GM19324 (cell line): Measurements from ENCODE around the gene NOL12.
"Not testable (repeated sequence)": the region's sequence is repeated elsewhere in the genome, so short reads cannot be mapped to it uniquely, and the experiment has no call there.

ENCODE experiments used
- ATAC-seq: cut with Tn5 transposase; IDR thresholded peaks from one replicate; pipeline ENCODE4 v1.9.1; 2021; ENCODE audit warnings: mild to moderate bottlenecking, moderate library complexity; ENCODE audit not compliant: unreplicated experiment, low FRiP score

The NOL12 gene

DNA sequence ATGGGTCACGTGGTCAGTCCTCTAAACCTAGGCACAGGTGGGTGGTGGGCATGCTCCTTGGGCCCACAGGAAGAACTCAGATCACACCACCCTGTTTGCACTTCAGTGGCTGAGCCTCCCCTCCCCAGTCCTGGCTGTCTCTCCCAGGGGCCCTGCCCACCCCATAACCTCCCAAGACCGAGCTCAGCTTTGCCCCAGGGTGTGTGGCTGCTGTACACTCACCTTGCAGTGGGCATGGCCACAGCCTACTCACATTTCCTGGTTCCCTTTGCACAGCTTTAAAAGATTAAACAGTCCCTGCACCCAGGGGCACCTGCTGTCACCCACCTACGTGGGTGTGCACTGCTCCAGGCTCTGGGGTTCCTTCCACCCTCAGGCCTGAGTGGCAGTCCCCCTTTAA lies 24.5 kb downstream of the NOL12 start:
- ATAC-seq: no peak

DNA sequence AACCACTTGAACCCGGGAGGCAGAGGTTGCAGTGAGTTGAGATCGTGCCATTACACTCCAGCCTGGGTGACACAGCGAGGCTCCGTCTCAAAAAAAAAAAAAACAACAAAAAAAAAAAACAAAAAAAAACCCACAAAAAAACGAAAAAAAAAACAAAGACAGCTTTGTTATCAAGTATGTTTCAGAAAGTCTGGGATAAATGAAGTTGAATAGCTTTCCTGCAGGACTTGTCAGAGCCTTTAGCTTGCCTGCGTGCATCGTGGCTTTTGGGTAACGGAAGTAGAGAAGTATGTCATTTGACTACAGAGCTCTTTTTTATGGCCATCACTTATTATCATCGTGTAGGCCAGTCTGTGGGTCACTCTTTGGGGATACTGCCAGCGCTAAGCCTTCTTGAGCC lies 25.3 kb downstream of the NOL12 start:
- ATAC-seq: no peak

DNA sequence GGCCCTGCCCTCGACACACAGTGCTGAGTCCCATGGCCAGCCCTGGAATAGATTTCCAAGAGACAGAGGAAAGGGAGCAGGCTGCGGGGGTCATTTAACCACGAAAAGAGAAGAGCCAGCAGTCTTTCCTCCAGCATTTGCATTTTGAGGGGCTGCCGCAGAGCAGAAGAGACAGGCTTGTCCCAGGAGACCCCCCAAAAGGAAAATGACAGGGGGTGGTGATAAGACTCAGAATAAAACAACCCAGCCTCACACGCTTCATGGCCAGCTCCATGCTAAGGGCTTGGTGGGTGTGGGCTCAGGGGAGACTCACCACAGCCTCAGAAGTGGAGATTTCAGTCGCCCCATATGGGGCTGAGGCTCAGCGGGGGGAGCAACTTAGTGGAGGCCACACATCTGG lies 27.6 kb downstream of the NOL12 start:
- no peak for ATAC-seq

DNA sequence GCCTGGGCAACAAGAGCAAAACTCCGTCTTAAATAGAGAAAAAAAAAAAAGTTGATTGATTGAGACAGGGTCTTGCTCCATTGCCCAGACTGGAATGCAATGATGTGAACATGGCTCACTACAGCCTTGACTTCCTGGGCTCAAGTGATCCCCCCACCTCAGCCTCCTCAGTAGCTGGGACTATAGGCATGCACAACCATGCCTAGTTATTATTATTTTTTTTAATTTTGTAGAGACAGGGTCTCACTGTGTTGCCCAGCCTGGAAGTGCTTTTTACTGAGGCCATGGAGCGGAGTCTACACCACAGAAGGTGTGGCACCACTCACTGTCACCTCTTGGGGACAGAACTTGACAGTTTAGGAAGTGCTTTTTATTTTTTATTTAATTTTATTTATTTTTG lies 28.5 kb downstream of the NOL12 start:
- ATAC-seq: no peak

DNA sequence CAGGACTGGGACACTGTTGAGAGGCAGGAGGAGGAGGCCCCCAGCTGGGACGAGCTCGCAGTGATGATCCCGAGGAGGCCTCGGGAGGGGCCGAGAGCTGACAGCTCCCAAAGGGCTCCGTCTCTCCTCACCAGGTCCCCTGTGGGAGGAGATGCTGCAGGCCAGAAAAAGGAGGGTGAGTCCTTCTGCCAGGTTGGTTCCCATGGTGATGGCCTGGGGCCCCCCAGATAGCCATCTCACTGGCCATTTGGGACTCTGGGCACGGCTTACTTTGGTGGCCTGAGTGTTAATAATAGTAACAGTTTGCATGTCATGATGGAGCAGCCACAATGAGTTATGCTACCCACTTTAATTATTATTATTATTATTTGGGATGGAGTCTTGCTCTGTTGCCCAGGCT lies 29.6 kb downstream of the NOL12 start:
- ATAC-seq: no peak

DNA sequence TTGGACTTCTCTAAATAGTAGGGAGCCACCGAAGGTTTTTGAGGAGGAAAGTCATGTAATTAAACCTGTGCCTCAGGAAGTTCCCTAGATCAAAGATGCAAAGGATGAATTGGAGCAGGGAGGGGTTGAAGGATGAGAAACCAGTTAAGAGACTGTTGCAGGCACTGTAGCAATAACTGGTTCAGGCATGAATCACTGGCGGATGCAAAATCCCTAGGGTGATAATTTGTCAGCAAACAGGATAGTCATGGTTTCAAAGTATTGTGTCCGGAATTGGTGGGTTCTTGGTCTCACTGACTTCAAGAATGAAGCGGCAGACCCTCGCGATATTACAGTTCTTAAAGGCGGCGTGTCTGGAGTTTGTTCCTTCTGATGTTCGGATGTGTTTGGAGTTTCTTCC lies 30.6 kb downstream of the NOL12 start:
- ATAC-seq: no peak

DNA sequence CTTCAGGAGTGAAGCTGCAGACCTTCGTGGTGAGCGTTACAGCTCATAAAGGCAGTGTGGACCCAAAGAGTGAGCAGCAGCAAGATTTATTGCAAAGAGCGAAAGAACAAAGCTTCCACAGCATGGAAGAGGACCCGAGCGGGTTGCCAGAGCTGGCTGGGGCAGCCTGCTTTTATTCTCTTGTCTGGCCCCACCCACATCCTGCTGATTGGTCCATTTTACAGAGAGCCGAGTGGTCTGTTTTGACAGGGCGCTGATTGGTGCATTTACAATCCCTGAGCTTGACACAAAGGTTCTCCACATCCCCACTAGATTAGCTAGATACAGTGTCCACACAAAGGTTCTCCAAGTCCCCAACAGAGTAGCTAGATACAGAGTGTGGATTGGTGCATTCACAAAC lies 31.1 kb downstream of the NOL12 start:
- ATAC-seq: not testable (repeated sequence)

DNA sequence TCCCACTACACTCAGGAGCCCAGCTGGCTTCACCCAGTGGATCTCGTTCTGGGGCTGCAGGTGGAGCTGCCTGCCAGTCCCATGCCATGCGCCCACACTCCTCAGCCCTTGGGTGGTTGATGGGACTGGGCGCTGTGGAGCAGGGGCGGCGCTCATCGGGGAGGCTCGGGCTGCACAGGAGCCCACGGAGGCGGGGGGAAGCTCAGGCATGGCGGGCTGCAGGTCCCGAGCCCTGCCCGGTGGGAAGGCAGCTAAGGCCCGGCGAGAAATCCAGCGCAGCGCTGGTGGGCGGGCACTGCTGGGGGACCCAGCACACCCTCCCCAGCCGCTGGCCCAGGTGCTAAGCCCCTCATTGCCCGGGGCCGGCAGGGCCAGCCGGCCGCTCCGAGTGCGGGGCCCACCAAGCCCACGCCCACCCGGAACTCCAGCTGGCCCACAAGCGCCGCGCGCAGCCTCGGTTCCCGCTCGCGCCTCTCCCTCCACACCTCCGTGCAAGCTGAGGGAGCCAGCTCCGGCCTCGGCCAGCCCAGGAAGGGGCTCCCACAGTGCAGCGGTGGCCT lies 31.7 kb downstream of the NOL12 start:
- ATAC-seq: not testable (repeated sequence)

DNA sequence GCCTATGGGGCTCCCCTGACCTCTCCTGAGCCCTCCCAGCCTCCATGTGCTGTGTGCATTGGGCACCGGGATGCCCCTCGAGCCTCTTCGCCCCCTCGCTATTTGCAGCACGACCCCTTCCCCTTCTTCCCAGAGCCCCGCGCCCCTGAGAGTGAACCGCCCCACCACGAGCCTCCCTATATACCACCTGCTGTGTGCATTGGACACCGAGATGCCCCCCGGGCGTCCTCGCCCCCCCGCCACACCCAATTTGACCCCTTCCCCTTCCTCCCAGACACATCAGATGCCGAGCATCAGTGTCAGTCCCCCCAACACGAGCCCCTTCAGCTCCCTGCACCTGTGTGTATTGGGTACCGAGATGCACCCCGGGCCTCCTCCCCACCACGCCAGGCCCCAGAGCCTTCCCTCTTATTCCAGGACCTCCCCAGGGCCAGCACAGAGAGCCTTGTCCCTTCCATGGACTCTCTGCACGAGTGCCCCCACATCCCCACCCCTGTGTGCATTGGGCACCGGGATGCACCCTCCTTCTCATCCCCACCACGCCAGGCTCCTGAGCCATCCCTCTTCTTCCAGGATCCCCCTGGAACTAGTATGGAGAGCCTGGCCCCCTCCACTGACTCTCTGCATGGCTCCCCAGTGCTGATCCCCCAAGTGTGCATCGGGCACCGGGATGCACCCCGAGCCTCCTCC lies 39.6 kb downstream of the NOL12 start:
- ATAC-seq: no peak

DNA sequence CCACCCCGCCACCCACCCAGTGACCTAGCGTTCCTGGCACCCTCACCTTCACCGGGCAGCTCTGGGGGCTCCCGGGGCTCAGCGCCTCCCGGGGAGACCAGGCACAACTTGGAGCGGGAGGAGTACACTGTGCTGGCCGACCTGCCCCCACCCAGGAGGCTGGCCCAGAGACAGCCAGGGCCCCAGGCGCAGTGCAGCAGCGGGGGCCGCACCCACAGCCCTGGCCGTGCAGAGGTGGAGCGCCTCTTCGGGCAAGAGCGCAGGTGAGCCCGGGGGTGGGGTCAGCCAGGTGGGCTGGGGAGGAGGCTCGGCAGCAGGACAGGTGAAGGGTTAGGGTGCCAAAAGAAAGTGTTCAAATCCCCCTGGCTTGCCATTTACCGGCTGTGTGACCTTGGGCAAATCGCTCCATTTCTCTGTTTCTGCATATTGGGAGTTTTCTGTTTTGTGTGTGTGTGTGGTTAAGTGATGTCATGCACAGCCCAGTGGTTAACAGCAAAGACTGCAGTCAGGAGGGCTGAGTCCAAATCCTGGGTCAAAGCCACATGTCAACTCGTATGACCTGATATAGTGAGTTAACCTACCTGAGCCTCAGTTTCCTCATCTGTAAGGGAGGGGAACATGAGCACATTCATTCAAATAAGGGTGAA lies 40.2 kb downstream of the NOL12 start:
- ATAC-seq: no peak

DNA sequence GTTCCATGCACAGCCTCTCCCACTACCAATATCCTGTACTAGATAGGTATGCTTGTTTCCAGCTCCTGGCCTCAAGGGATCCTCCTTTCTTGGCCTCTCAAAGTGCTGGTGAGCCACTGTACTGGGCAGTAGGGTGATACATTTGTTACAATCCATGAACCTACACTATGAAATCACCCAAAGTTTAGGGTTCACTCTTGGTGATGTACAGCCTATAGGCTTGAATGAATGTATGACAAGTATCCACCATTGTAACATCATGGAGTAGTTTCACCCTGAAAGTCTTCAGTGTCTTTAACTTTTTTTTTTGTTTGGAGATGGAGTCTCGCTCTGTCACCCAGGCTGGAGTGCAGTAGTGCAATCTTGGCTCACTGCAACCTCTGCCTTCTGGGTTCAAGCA lies 42.5 kb downstream of the NOL12 start:
- ATAC-seq: no peak

DNA sequence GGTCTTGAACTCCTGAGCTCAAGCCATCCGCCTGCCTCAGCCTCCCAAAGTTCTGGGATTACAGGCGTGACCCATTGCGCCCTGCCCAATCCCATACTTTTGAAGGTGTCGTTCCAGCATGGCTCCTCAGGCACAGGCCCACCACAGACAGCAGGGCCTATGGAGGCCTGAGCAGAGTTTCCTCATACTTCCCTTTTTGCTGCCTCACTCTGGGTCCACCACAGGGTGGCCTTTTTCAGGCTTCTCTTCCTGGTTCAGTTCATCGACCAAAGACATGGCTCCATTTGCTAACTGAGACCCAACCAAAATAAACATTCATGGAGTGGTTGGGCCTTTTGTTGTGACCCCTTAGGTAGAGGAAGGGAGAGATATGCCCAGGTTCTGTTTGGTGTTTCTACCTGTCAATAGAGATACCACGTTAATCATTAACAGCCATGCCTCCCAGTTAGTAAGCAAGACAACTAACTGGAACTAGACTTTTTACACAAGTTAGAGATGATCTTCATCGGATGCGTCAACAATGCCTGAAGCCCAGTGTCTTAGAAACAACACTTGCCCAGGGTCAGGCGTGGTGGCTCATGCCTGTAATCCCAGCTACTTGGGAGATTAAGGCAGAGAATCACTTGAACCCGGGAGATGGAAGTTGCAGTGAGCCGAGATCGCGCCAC lies 45.8 kb downstream of the NOL12 start:
- no peak for ATAC-seq

DNA sequence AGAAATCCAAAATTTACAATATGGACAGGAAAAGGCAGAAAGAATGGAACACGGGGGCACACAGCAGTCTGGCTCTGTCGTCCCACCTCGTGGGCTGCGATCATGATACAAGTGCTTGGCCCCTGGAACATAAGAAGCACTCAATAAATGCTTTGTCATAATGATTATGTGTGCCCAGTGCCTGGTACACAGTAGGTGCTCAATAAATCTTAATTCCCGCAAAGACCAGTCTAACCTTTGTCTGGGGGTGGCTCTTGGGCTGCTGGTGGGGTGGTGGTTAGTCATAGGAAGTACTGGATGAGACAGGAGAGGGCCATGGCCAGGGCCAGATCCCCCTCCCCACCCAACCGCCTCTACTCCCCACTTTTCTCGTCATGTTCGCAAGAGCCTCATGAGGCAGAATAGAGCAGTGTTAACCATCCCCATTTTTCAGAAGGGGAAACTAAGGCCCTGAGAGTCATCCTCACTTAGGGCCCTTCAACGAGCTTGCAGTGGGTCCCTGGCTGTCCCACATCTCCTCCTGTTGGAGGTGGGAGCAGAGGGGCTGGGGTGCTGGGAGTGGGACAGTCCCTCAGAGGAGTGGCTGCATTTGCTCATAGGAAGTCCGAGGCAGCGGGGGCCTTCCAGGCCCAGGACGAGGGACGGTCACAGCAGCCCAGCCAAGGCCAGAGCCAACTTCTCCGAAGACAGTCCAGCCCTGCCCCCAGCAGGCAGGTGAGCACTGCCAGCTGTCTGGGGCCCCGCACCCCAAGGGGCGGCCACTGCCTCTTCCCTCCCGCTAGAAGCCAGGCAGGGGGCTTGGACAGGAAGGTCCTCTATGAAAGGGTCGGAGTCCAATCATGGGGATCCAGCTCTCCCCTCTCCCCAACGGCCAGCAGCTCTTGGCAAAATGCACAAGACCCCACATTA lies 46.8 kb downstream of the NOL12 start:
- no peak for ATAC-seq

DNA sequence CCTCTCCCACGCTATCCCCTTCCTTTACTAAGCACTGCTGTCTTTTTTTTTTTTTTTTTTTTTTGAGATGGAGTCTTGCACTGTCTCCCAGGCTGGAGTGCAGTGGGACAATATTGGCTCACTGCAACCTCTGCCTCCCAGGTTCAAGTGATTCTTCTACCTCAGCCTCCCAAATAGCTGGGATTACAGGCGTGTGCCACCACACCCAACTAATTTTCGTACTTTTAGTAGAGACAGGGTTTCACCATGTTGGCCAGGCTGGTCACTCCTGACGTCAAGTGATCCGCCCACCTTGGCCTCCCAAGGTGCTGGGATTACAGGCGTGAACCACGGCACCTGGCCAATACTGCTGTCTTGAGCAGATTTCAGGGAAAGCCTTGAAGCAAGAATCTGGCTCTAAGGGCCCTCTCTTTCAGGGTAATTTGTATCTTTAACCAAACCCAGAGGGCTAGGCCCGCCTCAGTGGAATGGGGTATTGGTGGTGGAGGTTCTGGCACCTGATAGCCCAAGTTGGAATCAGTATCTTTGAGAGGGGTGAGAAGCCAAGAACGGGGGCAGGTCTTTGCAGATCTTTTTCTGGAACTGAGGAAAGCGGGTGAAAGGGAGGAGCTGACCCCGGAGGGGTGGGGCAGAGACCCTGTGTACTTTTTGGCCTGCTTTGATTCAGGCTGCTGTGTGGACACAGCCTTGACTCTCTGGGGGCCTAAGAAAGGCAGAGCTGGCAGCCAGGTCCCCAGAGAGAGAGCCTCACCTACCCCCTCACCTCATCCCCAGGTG lies 47.7 kb downstream of the NOL12 start:
- ATAC-seq: no peak

DNA sequence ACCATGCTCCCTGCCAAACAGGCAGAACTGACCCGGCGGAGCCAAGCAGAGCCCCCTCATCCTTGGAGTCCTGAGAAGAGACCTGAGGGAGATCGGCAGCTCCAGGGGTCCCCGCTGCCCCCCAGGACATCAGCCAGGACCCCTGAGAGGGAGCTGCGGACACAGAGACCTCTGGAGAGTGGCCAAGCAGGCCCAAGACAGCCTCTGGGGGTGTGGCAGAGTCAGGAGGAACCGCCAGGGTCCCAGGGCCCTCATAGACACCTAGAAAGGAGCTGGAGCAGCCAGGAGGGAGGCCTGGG lies 48.2 kb downstream of the NOL12 start:
- no peak for ATAC-seq

DNA sequence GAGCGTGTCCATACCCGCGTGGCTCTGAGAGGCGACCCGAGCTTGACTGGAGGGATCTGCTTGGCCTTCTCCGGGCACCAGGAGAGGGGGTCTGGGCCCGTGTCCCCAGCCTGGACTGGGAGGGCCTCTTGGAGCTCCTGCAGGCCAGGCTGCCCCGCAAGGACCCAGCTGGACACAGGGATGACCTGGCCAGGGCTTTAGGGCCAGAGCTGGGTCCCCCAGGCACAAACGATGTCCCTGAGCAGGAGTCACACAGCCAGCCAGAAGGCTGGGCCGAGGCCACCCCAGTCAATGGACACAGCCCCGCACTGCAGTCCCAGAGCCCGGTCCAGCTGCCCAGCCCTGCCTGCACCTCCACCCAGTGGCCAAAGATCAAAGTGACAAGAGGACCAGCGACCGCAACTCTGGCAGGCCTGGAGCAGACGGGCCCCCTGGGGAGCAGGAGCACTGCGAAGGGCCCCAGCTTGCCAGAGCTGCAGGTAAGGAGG lies 48.9 kb downstream of the NOL12 start:
- ATAC-seq: no peak

DNA sequence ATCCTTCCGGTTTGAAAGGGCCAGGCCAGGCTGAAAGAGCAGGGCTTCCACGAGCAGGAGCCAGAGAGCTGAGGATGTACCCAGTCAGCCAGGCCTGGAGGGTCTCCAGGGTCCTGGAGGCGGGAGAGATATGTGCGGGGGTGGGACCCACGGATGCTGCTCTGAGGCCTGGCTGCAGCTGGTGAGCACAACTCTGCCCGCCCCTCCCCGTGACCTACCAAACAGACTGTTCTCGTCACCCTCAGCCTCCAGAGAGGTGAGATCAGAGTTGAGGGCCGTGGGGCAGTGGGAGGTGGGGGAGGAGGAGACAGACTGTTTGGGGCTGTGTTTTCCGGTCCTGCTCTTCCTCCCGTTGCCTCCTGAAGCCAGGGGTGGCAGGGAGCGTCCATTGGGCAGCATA lies 52.9 kb downstream of the NOL12 start:
- no peak for ATAC-seq

DNA sequence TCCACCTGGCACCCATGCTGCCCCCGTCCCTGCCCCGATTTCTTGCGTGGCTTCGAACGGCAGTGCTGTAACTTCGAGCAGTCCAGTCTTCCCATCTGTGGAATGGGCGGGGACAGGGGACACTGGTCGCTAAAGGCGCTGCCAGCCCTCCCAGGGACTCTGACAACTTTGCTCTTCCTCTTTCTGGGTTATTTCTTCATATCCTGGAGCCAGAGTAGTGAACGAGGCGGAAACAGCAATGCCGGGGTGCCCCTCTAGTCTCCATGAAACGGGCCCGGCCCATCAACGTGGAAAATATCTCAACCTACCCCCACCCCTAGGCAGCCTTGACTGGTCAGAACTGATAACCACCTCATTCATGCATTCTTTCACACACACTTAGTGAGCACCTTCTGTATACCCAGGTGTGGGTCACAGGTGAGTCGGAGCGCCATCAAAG lies 53.5 kb downstream of the NOL12 start:
- no peak for ATAC-seq

DNA sequence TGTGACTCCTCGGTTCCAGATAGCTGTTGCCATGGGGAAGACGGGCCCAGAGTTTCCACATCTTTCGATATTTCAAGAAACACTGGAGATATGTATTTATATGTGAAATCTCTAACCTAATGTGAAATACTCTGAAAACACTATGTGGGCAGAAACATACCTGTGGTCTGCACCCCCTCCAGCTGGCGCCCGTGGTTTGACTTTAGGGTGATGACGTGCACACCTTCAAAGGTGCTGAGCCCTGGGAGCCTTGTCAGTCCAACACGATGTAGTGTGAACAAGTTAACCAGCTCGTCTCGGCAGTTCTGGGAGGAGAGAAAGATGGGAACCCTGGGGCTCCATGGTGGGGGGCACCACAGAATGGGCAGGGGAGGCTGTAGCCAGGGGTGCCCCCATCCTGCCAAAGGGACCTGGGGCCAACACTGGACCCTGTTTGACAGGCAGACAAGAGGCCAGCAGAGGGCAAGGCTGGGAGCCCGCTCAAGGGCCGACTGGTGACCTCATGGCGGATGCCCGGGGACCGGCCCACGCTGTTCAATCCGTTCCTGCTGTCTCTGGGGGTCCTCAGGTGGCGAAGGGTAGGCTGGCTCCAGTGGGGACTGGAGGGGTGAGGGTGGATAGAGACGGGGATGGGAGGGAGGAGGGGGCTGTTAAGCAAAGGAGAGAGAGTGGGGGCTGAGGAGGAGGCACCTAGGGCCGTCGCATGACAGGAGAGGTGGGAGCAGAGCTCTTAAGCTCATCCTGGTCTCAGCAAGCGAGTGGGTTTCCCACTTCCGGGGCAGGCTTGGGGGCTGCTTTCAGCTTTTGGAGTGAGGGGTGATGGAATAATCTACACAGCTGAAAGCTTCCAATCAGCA lies 54.5 kb downstream of the NOL12 start:
- no peak for ATAC-seq
